K562 (cell line): ENCODE data around the gene GAD1. TPM values are rescaled to one million over a fixed set of nuclear protein-coding genes. Genes with fewer than 3 reads are reported as not detected.

Experiments
- AFF1 ChIP-seq, 2 experiments: fragments of 450-650 bp; IDR thresholded peaks; 2 replicates each; pipeline ENCODE4 v1.6.1; 2018; ENCODE audit warnings: mild to moderate bottlenecking in 2 of 2, low read depth in 1 of 2; ENCODE audit not compliant: partially characterized antibody in 2 of 2
- CBX3 ChIP-seq, 2 experiments: IDR thresholded peaks; 1 replicate in 1 of 2; 2 replicates in 1 of 2; pipeline ENCODE4 v1.6.1; 2012; ENCODE audit warnings: inconsistent platforms in 2 of 2, low read length in 2 of 2, borderline replicate concordance in 1 of 2, control low read depth in 1 of 2
- CHAMP1 ChIP-seq: fragments of 450-650 bp; IDR thresholded peaks from 2 replicates; pipeline ENCODE4 v1.6.1; 2016; ENCODE audit warnings: mild to moderate bottlenecking
- CREM ChIP-seq: IDR thresholded peaks from 2 replicates; pipeline ENCODE4 v1.6.1; 2014; ENCODE audit warnings: antibody characterized with exemption, low read depth
- EHMT2 ChIP-seq: fragments of 450-650 bp; IDR thresholded peaks from 2 replicates; pipeline ENCODE4 v1.6.1; 2018; ENCODE audit warnings: antibody characterized with exemption
- HDAC1 ChIP-seq, 2 experiments: fragments of 450-650 bp; IDR thresholded peaks; 2 replicates each; pipeline ENCODE4 v1.6.1; 2016 to 2017; ENCODE audit warnings: inconsistent platforms in 1 of 2, mild to moderate bottlenecking in 1 of 2, moderate library complexity in 1 of 2
- HES1 ChIP-seq: fragments of 450-650 bp; IDR thresholded peaks from 2 replicates; pipeline ENCODE4 v1.6.1; 2016; ENCODE audit warnings: low read depth, mild to moderate bottlenecking, moderate library complexity
- MBD1 ChIP-seq: fragments of 250-450 bp; sonication (Bioruptor Pico); IDR thresholded peaks from 2 replicates; pipeline ENCODE4 v1.8.0; 2022; ENCODE audit warnings: inconsistent platforms
- MED1 ChIP-seq: sonication (generic); formaldehyde crosslinking; IDR thresholded peaks from 2 replicates; pipeline ENCODE4 v1.8.1; 2023; ENCODE audit warnings: missing genetic modification reagents, borderline replicate concordance
- NR4A1 ChIP-seq, 2 experiments: fragments of 250-450 bp in 1 of 2; fragments of 450-650 bp in 1 of 2; sonication (Bioruptor Pico) in 1 of 2; IDR thresholded peaks; 2 replicates each; pipeline versions ENCODE4 v1.4.0 to v1.6.1; 2016 to 2020; ENCODE audit warnings: mild to moderate bottlenecking in 2 of 2, missing compliant biosample characterization in 1 of 2, missing genetic modification characterization in 1 of 2, moderate library complexity in 1 of 2
- RBM15 ChIP-seq: fragments of 200-400 bp; formaldehyde crosslinking; IDR thresholded peaks from 2 replicates; pipeline ENCODE4 v1.6.1; 2018; ENCODE audit warnings: mild to moderate bottlenecking, low read length, moderate library complexity; ENCODE audit not compliant: insufficient read depth
- TARDBP ChIP-seq: fragments of 450-650 bp; IDR thresholded peaks from 2 replicates; pipeline ENCODE4 v1.6.1; 2016
- TEAD1 ChIP-seq, 2 experiments: fragments of 450-650 bp in 1 of 2; sonication (generic) in 1 of 2; formaldehyde crosslinking; IDR thresholded peaks; 2 replicates each; pipeline versions ENCODE4 v1.4.0 to v1.8.0; 2020 to 2022; ENCODE audit warnings: mild to moderate bottlenecking in 2 of 2, missing genetic modification reagents in 1 of 2
- THAP12 ChIP-seq: fragments of 250-450 bp; sonication (Bioruptor Pico); IDR thresholded peaks from 2 replicates; pipeline ENCODE4 v1.9.0; 2021; ENCODE audit warnings: mild to moderate bottlenecking, inconsistent platforms
- polyA plus RNA-seq, 8 experiments: library from polyadenylated mRNA; depleted of rRNA in 4 of 8; stranded (reverse) in 5 of 8; unstranded in 3 of 8; fragments of >200 nt; fragmentation: Nextera tagmentation in 2 of 8; fragmentation: Illumina TruSeq in 1 of 8; extraction: Ambion mirVana in 2 of 8; extraction: Trizol in 1 of 8; gene quantifications; 2 replicates each; pipeline versions ENCODE4 v1.2.1 to v1.2.3, GENCODE V29; 2011 to 2014; ENCODE audit warnings: inconsistent platforms in 1 of 8, missing spikeins in 1 of 8
- total RNA-seq, 7 experiments: library from RNA; depleted of rRNA in 6 of 7; stranded (reverse); fragments of >200 nt in 6 of 7; fragmentation: Illumina TruSeq in 2 of 7; extraction: Trizol in 2 of 7; gene quantifications; 2 replicates each; pipeline versions ENCODE4 v1.2.1 to v1.2.3, GENCODE V29; 2011 to 2021; ENCODE audit warnings: low replicate concordance in 1 of 7

Gene GAD1
- total and polyA plus RNA-seq, 9 of the 15 experiments (the other 6 are each of a cell fraction or from before 2014, with no cell fraction given): 2.7 to 29.1 (median 15.7) TPM

- TF ChIP-seq HES1 (no peak), TEAD1 (CRISPR knock-in tag; IDR thresholded peaks at IDR 0.05) (peak in 1 of 2 experiments; percentile 23; a peak in 1 of 4 replicates), TARDBP (no peak), EHMT2 (peak; percentile 97), CHAMP1 (0 out of 2 replicates have a peak, but pooled peaks have one; percentile 55), THAP12 (CRISPR knock-in tag) (no peak), MBD1 (CRISPR knock-in tag) (no peak), CREM (peak; percentile 15; the same call in 1 of the 2 replicates), MED1 (no peak), RBM15 (no peak), NR4A1 (CRISPR knock-in tag; IDR thresholded peaks at IDR 0.05) (no peak), NR4A1 (tag; IDR thresholded peaks at IDR 0.05) (no peak), HDAC1 (IDR thresholded peaks at IDR 0.05) (0 out of 4 replicates have a peak, but pooled peaks of 1 of the 2 experiments have one; percentile 29), AFF1 (IDR thresholded peaks at IDR 0.05; ENCODE audit: low read depth in 1 of 2, partially characterized antibody in 2 of 2) (peak in 1 of 2 experiments; percentile 58), CBX3 (IDR thresholded peaks at IDR 0.05; ENCODE audit: borderline replicate concordance in 1 of 2, low read length in 2 of 2) (peak in 1 of 2 experiments; percentile 30; a peak in 1 of 3 replicates)
These were observed 2.8 kb upstream of the GAD1 start (continued) for GRCh38 chr2:170813611-170814532.
